A549 (cell line): Measurements from ENCODE around the gene AFAP1.

Source experiments
- ATOH8 ChIP-seq: fragments of 250-450 bp; sonication (Bioruptor Pico); IDR thresholded peaks from 2 replicates; pipeline ENCODE4 v1.5.0; 2020; ENCODE audit warnings: low read depth, mild to moderate bottlenecking, moderate library complexity
- CTCF ChIP-seq: fragments of >200 bp; sonication (Bioruptor Twin); formaldehyde crosslinking; IDR thresholded peaks from 3 replicates; pipeline ENCODE4 v1.5.1; 2016
- ESRRA ChIP-seq: fragments of 150-350 bp; IDR thresholded peaks from 2 replicates; pipeline ENCODE4 v1.6.1; 2014; ENCODE audit warnings: mild to moderate bottlenecking, low read length, borderline replicate concordance
- HDAC2 ChIP-seq: fragments of 200-600 bp; sonication (generic); IDR thresholded peaks from 2 replicates; pipeline ENCODE4 v1.6.1; 2016
- HMGXB4 ChIP-seq: fragments of 250-450 bp; sonication (Bioruptor Pico); IDR thresholded peaks from 2 replicates; pipeline ENCODE4 v1.5.0; 2021; ENCODE audit warnings: mild to moderate bottlenecking, moderate library complexity, borderline replicate concordance
- JUNB ChIP-seq: fragments of >200 bp; sonication (Bioruptor Twin); formaldehyde crosslinking; IDR thresholded peaks from 2 replicates; pipeline ENCODE4 v1.6.1; 2016
- POLR2A ChIP-seq: IDR thresholded peaks from 2 replicates; pipeline ENCODE4 v1.6.1; 2012; ENCODE audit warnings: mild to moderate bottlenecking, low read length
- USF2 ChIP-seq: fragments of 450-650 bp; IDR thresholded peaks from 2 replicates; pipeline ENCODE4 v1.6.1; 2014; ENCODE audit warnings: antibody characterized with exemption
- ZC3H11A ChIP-seq: fragments of 450-650 bp; IDR thresholded peaks from 2 replicates; pipeline ENCODE4 v1.6.1; 2014; ENCODE audit warnings: antibody characterized with exemption, mild to moderate bottlenecking

- TF ChIP-seq CTCF (no peak), USF2 (no peak), HDAC2 (no peak), ATOH8 (no peak), HMGXB4 (no peak), ESRRA (no peak), POLR2A (no peak), JUNB (no peak), ZC3H11A (no peak)
These were observed 166.8 kb downstream of the AFAP1 start for GRCh38 chr4:7772711-7773385.
